ENCODE results near the gene SYTL1.

The SYTL1 gene

DNA sequence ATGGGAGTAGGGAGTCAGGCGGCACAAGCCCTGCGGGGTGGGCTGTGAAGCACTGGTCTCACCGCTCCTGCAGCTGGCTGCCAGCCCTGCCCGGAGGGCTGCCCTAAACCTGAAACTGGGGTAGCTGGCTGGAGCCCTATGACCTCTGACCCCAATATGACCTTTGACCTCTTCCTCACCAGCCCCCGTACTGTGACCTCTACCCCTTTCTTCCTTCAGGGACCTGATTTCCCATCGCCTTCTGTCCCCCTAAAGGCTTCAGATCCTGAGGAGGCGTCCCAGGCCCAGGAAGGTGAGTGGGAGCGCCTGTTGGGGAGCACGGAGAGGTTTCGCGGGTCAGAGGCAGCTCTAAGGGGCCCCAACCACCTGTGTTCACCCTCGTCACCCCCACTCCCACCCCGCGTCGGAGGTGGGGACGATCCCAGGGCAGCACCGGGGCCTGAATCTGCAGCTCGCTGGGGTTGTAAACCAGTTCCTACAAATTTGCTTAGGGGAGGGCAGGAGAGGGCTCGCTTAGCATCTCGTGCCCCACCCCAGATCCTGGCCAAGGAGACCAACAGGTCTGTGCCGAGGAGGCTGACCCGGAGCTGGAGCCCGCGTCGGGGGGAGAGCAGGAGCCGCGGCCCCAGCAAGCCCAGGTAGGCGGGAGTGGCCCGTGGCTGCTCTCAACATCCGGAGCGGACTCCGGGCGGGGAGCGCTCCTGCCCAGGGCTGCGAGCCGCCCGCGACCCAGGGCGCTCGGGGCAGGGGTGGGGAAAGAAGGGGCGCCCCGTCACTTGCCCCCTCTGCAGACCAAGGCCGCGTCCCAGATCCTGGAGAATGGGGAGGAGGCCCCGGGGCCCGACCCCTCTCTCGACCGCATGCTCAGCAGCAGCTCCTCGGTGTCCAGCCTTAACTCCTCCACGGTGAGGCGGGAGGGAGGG lies 7.3 kb downstream of the SYTL1 start:
- peak; percentile 57 to 82 for DNase-seq

DNA sequence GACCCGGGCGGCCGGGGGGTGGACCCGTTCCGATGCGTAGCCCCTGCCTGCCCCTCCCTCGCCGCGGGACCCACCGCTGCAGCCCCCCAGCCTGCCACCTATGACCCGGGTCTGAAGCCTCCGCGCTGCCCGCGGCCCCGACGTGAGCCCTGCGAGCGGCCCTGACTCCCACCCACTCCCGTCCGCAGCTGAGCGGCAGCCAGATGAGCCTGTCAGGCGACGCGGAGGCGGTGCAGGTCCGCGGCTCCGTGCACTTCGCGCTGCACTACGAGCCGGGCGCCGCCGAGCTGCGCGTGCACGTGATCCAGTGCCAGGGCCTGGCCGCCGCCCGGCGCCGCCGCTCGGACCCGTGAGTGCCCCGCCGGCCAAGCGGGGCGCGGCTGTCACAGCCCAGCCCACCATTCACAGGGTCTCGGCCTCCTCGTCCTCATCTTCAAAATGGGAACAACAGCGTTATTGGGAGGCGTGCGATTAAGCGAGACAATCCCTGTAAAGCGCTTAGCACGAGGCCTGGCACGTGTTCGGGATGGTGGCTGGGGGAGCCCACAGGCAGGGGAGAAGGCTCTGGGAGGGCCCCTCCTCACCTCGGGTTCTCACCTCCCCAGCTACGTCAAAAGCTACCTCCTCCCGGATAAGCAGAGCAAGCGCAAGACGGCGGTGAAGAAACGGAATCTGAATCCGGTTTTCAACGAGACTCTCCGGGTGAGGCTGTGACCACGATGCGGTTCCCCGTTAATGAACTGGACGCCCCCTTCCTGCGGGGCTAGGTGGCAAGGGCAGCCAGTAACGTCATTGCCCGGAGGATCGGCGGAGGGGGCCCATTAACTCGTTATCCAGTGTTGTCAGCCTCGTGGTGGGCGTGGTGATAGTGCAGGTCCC lies 8.2 kb downstream of the SYTL1 start:
- DNase-seq, result peak; percentile 57 to 68

DNA sequence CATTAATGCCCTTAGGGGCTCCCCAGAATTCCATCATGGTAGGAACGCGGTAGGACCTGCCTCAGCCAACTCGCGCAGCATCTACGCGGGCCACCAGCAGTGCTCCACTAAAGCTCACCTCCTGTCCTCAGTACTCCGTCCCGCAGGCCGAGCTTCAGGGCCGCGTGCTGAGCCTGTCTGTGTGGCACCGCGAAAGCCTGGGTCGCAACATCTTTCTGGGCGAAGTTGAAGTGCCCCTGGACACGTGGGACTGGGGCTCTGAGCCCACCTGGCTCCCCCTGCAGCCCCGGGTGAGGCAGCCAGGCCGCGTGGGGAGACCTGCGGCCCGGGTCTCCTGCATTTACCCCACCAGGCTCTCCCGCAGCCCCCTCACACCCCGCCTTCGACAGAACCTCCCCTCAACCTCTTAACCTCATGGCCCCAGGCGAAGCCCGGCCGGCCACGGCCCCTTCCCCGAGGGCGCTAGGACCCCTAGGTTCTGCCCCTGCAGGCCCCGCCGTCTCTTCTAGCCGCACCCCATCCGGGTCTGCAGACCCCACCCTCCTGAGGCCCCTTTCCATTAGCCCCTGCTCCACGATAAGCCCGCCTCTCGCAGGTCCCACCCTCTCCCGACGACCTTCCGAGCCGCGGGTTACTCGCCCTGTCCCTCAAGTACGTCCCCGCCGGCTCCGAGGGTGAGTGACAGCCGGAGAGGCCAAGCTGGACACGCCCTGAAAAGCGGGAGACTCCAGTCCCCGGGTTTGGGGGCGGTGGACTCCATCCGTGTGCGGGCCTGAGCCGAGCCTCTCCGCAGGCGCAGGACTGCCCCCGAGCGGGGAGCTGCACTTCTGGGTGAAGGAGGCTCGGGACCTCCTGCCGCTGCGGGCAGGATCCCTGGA lies 9.1 kb downstream of the SYTL1 start:
- no peak for DNase-seq

DNA sequence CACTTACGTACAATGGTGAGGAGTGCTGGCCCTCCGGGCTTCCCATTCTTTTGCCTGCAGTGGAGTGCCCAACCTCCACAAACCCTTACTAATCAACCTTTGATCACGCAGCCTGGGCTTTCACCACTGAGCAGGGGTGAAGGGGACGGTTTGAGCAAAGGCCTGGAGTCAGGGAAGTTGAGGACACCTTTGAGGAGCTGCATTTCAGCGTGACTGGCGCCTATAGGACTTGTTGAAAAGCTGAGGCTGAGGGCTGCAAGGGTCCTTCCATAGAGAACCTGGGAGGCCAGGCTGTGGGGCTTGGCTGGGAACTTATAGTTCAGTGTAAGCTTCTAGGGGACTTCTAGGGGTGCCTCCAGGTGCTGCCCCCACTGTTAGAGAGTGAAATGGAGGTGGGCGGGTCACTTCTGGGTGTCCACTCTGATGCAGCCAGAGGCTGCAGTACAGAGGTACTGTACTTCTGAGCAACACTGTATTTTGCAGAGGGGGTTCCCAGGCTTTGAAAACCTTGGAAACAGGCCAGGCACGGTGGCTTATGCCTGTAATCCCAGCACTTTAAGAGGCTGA lies 9.8 kb downstream of the SYTL1 start:
- DNase-seq, result no peak

DNA sequence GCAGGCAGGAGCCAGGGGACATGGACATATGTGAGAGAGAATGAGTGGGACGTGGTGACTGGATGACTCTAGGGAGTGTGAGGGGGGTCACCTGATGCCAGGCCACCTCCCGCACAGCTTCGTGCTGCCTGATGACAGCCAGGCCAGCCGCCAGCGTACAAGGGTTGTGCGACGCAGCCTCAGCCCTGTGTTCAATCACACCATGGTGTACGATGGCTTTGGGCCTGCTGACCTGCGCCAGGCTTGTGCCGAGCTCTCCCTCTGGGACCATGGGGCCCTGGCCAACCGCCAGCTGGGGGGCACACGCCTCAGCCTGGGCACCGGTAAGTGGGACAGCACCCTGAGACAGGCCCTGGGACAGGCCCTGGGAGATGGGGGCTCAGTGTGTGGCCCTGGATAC lies 11.3 kb downstream of the SYTL1 start:
- DNase-seq, result no peak

DNA sequence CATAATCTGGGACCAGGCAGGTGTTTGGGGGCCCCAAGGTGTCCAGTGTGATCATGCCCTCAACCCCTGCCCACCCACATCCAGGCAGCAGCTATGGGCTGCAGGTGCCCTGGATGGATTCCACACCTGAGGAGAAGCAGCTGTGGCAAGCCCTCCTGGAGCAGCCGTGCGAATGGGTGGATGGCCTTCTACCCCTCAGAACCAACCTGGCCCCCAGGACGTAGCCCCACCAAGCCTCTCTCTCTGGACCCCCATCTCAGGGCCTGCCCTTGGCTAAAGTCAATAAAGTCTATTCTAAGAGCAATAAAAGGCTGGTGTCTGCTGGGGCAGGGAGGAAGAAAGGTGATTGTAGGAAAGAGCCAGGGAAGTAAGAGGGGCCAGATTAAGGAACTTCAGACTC lies 11.8 kb downstream of the SYTL1 start:
- DNase-seq, result no peak

DNA sequence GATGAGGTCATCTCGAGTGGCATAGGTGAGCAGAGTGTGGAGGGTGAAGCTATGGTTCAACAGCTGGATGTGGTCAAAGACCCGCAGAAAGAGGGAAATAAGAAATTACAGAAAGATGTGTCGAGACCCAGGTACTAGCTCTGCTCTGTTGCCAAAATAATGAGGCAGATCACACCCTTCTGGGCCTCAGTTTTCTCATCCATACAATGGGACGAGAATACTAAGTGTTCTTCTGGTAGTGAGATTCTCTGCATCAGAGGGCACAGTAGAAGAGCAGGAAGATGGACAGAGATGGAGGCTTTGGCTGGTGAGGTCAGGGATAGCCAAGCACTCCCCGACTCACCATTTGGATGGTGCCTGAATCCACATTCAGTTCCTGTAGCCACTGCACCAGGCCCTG lies 13.9 kb downstream of the SYTL1 start:
- DNase-seq, result no peak

DNA sequence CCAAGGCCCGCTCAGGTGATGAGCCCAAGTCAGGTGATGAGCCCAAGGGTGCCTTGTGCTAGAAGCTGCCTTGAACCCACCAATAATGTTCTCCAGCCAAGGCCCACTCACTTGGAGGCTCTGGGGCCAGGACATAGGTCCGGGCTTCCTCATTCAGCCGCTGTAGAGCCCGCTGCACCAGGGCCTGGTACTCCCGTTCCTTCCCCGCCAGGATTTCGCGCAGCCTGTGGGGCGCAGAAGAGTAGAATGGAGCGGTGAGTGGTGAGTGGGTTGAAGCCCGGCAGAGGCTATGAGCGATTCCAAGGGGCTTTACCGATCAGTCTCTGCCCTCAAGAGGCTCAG lies 14.4 kb downstream of the SYTL1 start:
- no peak for DNase-seq

DNA sequence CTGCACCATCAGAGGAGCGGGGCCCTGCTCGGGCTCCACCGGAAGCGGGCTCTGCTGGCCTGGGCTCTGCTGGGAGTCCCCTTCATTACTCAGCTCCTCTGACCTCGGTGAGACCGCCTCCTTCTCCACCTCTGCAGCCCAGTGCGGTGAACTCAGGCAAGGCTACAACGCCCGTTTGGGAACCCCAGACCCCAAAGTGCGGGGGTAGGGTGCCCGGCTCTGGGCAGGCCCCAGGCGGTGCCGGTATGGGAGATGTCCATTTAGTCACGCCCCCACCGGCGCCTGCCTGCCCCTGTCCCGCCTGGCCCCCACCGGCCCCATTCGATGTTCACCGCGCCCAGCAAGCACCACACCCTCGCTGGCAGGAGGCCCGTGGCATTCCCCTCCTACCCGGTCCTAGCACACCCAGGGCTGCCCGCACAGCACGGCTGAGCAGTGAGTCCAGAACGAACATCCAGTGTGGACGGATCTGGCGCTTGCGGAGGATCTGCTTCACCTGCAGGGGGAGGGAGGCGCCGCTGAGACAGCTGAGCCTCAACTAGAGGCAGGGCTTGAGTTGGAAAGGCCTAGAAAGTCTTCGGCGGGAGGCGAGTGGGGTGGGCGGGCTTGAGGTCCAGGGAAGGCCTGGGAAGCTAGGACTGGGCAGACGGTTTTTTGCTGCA lies 14.9 kb downstream of the SYTL1 start:
- DNase-seq, result no peak

DNA sequence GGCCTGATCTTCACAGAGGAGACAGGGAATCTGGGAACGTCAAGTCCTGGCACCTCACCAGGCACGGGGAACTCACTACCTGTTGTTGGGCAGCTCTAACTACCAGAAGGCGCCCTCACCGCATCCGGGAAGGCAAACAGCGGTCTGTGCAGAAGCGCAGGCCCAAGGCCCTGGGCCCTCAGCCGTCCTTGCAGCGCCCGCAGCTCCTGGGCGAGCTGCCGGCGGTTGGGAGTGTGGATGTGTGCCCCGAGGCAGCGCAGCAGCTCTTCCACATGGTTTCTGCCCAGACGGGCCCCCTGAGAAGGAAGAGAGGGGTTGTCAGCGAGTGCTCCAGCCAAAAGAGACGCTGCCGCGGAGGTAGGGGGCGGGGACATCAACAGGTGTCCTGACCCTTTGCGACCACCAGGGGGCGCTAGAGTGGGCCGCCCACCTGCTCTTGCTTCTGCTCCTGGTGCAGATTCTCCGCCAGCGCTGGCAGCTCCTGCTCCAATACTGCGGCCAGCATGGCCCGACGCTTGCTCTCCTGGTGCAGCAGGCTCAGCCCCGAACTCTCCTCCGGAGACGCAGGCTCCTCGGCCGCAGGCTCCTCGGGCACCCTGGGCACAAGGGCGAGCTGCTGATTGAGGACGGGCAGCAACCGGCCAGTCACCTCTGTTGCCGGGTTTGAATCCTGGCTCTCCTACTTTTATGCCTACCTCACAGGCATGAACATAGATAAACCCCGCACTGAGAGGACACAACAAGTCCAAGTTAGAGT lies 15.6 kb downstream of the SYTL1 start:
- DNase-seq, result peak; percentile 23 to 42

DNA sequence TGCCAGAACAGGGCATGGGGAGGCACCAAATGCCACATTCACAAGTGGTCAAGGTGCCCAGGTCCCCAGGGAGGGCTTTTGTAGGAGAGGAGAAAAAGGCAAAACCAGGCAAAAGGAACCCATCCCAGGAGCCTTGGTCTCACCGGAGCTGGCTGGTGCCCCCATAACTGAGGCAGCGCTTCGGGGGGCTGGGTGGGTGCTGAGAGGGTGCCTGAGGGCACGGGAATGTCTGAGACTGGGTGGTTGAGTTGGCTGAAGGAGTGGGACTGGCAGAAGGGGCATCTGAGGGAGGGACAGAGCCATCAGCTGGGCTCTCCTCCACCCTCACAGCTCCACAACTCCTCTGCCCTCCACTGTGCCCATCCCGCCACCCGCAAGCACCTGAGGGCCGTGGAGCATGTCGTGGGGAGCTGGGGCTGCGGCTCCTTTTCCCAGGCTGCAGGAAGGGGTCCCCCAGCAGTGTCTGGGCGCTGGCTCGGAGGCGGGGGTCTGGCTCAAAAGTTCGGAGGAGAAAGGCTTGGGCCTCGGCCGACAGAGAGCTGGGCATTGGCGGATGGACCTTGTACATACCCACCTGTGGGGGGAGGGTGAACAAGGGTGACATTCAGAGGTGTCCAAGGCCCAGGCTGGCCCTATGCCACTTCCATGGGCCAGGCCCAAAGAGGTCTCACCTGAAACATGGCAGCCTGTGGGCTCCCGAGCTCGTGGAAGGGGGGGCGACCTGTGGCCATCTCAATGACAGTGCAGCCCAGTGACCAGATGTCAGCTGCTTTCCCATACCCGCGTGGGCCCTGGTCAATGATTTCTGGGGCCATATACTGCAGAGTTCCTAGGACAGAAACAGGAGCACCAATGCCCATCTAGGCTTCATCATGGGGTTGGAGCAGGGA lies 16.5 kb downstream of the SYTL1 start:
- no peak for DNase-seq

DNA sequence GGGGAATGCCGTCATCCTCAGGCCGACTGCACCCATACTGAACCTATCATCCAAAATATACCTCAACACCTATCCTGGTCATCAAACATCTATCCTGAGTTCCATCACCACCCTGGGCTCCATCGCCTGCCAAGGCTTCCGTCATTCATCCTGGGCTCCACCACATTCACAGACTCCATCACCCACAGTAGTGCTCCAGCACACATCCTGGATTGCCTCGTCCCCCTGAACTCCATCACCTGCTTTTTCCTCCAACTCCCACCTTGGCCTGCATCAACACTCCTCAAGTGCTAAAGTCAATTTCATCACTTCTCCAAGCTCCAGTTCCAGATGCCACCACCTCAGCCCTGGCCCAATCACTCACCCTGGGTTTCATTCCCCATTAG lies 17.1 kb downstream of the SYTL1 start:
- no peak for DNase-seq

DNA sequence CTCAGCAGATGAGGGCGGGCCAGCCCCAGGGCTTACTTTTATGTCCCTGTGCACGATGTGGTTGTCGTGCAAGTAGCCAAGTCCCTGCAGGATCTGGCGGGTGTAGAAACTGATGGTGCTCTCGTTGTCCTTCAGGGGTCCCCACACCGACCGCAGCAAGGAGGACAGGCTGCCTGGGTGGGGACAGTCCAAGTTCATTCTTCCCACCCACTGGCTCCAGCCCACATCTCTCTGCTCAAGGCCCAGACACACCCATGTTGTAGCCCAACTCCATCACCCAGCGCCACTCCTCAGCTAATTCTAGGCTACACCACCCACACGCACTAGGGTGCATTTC lies 18.0 kb downstream of the SYTL1 start:
- no peak for DNase-seq

DNA sequence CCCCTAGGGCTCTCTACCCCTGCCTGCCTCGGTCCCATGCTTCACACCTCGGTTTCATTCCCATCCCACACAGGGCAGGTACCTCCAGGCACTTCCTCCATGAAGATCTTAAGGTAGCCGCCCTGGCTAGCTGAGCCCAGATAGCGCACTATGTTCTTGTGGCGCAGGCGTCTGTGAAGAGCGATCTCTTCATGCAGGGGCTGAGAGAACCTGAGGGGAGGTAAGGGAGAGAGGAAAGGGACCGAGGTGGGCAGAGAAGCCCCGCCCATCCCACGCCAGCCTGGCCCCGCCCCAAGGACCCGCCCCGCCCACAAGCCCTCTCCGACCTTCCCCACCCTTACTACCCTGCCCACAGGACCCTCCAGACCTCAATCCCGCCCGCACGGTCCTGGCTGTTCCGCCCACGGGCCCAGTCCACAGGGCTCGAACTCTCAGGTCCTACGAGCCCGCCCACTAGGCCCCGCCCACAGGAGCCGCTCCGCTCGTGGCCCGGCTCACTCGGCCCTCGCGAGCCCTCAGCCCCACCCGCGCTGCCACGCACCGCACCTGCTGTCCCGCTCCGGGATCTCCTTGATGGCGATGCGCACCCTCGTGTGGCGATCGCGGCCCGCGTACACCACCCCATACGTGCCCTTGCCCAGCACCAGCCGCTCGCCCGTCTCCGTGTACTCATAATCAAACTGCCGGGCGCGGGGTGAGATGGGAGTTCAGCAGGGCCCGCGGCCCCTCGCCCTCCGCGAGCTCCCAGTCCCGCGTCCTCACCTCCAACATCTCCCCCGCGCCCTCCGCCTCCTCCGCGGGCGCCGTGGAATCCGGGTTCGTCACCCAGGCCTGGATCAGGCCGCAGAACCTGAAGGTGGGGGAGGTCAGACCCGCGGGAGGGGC lies 18.6 kb downstream of the SYTL1 start:
- no peak for DNase-seq

DNA sequence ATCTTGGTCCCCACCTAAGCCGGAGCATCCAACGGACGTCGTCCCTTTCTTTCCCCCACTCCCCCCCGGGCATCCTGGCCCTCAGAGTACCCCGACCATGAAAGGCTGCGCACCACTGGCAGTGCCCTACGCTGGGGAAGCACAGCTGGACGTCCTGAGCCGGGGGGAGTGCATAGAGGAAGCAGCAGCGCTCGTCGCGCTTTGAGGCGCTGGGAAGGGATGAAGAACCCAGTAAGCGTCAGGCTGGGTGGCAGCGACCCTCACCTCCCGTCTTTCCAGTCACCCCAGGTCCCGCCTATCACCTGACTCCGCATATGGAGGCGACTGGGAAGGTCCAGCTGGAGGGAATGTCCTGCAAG lies 19.2 kb downstream of the SYTL1 start:
- DNase-seq, result no peak

DNA sequence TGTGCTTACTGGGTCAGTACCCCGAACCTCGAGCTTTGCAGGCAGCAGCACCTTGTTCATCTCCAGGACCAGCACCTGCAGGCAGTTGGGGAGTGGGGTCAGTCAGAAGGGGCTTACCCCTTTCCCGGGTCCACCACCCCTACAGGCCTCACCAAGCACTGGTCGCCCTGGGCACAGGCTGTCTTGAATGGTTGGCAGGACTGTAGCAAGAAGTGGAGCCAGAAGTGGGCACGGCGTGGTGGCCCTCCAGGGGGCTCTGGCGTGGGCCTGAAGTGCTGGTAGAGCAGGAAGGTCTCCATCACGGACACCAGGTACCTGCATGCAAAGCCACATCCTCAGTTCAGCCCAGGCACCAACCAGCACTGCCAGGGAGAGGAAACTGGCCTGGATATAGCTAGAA lies 19.7 kb downstream of the SYTL1 start:
- DNase-seq, result no peak

DNA sequence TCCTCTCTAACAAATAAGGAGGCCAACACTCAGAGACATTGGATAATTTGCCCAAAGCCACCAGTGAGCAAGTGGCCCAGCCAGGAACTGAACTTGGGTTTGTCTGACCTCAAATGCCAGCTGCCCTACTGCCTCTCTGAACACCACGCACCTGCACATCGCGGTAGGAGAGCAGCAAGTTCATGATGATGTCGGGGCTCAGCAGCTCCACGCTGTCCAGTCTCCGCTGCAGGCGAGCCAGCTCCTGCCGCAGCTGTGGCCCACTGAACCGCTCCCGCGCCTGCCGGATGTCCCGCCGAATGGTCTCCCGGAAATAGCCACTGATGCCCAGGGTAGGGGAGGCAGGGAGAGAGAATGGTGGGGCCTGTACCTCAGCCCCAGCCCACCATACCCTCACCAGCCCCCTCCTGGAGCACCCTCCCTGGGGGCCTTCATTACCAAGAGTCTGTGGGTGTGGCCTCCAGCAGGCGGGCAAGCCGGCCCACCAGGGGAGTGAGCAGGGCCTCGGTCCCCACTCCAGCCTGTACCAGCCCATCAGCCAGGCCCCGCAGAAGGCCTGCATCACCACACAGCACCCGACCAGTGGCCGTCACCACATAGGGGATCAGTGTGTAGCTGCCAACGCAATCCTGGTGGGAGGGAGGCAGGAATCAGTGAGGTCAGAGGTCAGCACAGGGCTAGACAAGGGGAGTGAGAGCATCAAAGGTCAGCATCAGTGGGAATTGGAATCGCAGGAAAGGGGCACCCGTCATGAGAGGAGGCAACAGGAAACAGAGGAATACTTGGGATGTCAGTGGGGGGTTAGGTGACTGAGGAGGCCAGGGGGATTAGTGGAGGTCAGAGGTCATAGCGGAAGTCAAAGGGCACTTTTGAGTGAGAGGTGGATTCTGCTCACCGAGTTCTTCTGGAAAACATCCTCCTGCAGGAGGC lies 22.2 kb downstream of the SYTL1 start:
- DNase-seq, result no peak

DNA sequence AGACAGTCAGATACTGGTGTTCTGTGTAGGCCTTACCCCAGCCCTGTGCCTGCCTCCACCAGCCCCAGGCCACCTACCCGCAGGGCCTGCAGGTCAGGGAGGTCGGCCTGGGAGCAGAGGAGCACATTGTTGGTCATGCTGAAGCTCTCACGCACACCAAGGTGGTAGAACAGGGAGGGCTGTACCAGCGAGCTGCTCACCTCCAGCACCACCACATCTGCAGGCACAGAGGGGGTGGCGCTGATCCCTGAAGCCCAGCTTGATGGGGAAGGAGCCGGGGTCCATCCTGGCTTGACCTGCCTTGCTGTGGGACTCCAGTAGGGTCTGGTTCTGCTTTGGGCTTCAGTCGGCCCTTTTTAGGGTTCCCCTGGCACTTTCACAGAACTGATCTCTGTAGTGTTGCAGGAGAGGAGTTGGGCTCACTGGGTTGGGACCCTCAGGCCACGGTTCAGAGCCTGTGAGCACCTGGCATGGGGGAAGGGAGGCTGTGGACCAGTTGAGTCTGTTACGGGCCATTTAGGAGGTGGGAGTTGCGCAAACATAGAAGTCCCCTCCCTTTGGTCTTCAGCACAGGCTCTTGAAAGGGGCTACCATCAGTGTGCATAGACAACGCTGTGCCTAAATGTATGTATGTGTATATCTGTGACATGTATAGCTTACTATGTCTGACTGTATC lies 23.0 kb downstream of the SYTL1 start:
- DNase-seq, result no peak
